ENCODE measurements around the gene FLYWCH1. TPM values are rescaled to one million over a fixed set of nuclear protein-coding genes. Genes with fewer than 3 reads are reported as not detected.
A peak's percentile ranks its signal among the peaks of the same experiment; 100 is the strongest.

Gene FLYWCH1, protein sequence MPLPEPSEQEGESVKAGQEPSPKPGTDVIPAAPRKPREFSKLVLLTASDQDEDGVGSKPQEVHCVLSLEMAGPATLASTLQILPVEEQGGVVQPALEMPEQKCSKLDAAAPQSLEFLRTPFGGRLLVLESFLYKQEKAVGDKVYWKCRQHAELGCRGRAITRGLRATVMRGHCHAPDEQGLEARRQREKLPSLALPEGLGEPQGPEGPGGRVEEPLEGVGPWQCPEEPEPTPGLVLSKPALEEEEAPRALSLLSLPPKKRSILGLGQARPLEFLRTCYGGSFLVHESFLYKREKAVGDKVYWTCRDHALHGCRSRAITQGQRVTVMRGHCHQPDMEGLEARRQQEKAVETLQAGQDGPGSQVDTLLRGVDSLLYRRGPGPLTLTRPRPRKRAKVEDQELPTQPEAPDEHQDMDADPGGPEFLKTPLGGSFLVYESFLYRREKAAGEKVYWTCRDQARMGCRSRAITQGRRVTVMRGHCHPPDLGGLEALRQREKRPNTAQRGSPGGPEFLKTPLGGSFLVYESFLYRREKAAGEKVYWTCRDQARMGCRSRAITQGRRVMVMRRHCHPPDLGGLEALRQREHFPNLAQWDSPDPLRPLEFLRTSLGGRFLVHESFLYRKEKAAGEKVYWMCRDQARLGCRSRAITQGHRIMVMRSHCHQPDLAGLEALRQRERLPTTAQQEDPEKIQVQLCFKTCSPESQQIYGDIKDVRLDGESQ
- 16.2 and 25.4 TPM in 2 replicates for polyA plus RNA-seq (2011; rRNA removed)
- 16.5 and 21.8 TPM in 2 replicates for polyA minus RNA-seq (2011; rRNA and poly(A)+ RNA removed)

DNA sequence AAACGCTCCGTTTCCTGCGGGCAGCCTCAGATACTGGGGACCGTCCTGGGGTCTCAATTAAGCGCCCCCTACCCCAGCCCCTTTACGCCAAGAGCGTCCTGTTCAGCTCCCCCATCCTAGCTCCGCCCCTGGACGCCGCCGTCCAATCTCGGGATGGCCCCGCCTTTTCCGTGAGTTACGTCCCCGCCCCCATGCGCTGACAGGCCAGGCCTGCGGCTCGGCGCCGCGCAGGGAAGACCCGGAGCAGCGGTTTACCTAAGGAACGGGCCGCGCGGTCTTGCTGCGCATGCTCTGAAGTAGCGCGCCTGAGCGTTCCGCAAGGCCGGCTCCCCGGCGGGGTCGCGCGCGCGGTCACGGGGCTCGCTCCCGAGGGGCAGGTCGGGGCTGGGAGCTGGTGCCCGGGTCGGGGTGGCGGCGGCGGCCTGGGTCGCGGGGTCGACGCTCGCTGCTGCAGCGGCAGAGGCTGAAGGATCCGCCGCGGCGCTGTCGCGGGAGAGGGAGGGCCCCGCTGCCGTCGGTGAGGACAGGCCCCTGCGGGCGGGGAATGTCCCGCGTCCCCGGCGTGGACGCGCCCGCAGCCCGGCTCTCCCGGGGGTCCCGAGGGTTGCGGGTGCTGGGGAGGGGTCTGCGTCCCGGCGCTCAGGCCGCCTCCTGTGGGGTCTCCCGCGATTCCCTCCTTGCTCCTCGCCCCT, at the start of gene FLYWCH1:
FLYWCH1 (plus strand) TSS at position 294 of the 692 bp plus-strand sequence. CDS start 17,755 bp downstream, outside the sequence.
- TF ChIP-seq, protein P1, sequence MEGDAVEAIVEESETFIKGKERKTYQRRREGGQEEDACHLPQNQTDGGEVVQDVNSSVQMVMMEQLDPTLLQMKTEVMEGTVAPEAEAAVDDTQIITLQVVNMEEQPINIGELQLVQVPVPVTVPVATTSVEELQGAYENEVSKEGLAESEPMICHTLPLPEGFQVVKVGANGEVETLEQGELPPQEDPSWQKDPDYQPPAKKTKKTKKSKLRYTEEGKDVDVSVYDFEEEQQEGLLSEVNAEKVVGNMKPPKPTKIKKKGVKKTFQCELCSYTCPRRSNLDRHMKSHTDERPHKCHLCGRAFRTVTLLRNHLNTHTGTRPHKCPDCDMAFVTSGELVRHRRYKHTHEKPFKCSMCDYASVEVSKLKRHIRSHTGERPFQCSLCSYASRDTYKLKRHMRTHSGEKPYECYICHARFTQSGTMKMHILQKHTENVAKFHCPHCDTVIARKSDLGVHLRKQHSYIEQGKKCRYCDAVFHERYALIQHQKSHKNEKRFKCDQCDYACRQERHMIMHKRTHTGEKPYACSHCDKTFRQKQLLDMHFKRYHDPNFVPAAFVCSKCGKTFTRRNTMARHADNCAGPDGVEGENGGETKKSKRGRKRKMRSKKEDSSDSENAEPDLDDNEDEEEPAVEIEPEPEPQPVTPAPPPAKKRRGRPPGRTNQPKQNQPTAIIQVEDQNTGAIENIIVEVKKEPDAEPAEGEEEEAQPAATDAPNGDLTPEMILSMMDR (IDR thresholded peaks at IDR 0.05; ENCODE audit: insufficient read depth, low read depth, low read length): no peak
- H3K4me3 ChIP-seq (ENCODE audit: low read depth, low read length): peak within 1 kb of the TSS; percentile 89
- peak; percentile 84 for DNase-seq (ENCODE audit: low read depth)
- no peaks in the 10 kb centered on the region for H3K27me3 ChIP-seq (ENCODE audit: control insufficient read depth, insufficient read depth, low read length)
- CTCF ChIA-PET: interaction anchor here (0.6 to 2.8 kb wide), 12 partner anchors 10 to 175 kb away, joined by 3 to 16 read pairs (median 3); no protein-coding TSS in a partner anchor
- POLR2A ChIA-PET: interaction anchor here (0.6 to 1.0 kb wide), 3 partner anchors 29 to 431 kb away, joined by 3 to 9 read pairs (median 3); partner anchors contain the start of gene FLYWCH2
- peaks cover 4% of the 10 kb centered on the region for H3K36me3 ChIP-seq (ENCODE audit: control insufficient read depth, insufficient read depth, low read length)

DNA sequence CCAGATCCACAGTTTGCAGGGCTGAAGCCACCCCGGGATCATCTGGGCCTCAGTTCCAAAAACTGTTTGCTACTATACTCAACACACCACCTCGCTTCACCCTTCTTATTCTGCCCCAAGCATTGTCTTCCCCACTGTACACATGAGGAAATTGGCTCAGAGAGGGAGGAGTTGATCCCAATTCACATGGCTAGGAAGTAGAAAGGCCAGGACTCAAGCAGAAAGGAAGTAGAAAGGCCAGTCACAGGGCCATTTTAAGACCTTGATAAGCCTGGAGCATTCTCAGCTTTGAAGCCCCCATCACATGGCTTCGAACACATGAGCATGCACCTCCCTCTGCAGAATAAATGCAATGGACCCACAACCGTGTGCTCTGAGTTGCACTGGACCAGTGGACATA, 46.1 kb upstream of the FLYWCH1 start:
- Histone ChIP-seq H3K36me3 (ENCODE audit: control insufficient read depth, insufficient read depth, low read length) (no peaks in the 10 kb centered on the region), H3K4me3 (ENCODE audit: low read depth, low read length) (no peak overlapping the region), H3K27me3 (ENCODE audit: control insufficient read depth, insufficient read depth, low read length) (no peaks in the 10 kb centered on the region)
- TF ChIP-seq, protein P1 (IDR thresholded peaks at IDR 0.05; ENCODE audit: insufficient read depth, low read depth, low read length): no peak
- POLR2A ChIA-PET: no interaction called here
- CTCF ChIA-PET: interaction anchor here (10.8 kb wide), 1 partner anchor 26 kb away, joined by 201 read pairs; no protein-coding TSS in a partner anchor
- DNase-seq (ENCODE audit: low read depth): no peak

DNA sequence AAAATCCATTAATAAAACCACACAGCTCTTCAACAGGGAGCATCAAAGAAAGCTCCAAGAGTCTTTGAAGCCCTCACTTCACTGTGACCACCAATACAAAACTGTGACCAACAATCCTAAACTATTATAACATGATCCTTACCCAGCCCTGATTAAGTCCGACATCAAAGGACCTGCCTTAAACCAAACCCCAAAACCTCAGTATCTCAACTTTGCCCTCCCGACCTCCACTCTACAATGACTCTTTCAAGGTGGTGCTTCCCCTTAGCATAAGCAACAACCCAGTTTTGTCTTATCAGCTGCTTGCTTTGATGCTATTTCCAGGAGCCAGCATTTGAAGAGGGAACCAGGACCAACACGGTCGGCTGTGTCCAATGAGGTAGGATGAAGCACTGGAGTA, 45.3 kb upstream of the FLYWCH1 start:
- Histone ChIP-seq H3K27me3 (ENCODE audit: control insufficient read depth, insufficient read depth, low read length) (no peaks in the 10 kb centered on the region), H3K36me3 (ENCODE audit: control insufficient read depth, insufficient read depth, low read length) (no peaks in the 10 kb centered on the region), H3K4me3 (ENCODE audit: low read depth, low read length) (no peak overlapping the region)
- CTCF ChIA-PET: interaction anchor here (1.0 to 10.8 kb wide), 2 partner anchors 27 to 53 kb away, joined by 4 to 201 read pairs; no protein-coding TSS in a partner anchor
- no peak for DNase-seq (ENCODE audit: low read depth)
- TF ChIP-seq, protein P1 (IDR thresholded peaks at IDR 0.05; ENCODE audit: insufficient read depth, low read depth, low read length): no peak
- POLR2A ChIA-PET: no interaction called here

DNA sequence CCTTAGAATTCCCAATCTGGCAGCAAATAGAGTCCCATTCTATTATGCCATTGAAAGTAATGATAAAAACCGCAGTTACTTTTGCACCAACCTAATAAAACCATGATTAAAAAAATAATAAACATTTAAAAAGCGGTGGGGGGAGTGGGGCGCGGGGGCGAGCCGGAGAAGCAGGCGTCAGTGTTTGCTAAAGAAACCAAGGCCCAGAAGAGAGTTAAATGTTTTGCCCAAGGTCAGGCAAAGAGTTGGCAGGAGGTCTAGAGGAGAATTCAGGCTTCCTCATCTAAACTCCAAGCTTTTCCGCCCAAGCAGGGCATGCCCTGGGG, 44.1 kb upstream of the FLYWCH1 start:
- Histone ChIP-seq H3K36me3 (ENCODE audit: control insufficient read depth, insufficient read depth, low read length) (no peaks in the 10 kb centered on the region), H3K27me3 (ENCODE audit: control insufficient read depth, insufficient read depth, low read length) (no peaks in the 10 kb centered on the region), H3K4me3 (ENCODE audit: low read depth, low read length) (peak overlapping the region; percentile 63)
- POLR2A ChIA-PET: no interaction called here
- CTCF ChIA-PET: interaction anchor here (0.6 to 10.8 kb wide), 25 partner anchors 10 to 218 kb away, joined by 3 to 201 read pairs (median 5); partner anchors contain the start of genes FLYWCH1 and FLYWCH2
- DNase-seq (ENCODE audit: low read depth): no peak
- TF ChIP-seq, protein P1 (IDR thresholded peaks at IDR 0.05; ENCODE audit: insufficient read depth, low read depth, low read length): no peak

All from BJ (cell line).